ENCODE measurements around the gene SUGCT.

DNA sequence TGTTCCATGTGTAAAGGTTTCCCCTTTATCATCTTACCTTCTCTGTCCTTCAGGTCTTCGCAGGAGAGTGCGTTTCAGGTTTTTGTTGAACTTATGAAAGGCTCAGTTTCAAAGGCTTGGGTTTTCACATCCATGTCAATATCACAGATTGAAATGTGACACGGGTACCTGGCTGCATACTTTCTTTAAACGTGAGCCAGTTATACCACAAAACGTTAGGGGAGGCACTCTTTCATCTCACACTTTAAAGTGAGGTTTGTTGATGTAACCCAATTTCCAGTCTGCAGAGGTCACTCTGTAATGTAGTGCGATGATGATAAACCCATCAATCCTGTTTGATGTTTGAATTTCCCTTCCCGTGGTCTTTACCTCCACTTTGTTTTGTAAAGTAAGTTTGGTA lies 506.9 kb downstream of the SUGCT start:
- TF ChIP-seq TCF7 (CRISPR knock-in tag; IDR thresholded peaks at IDR 0.05; ENCODE audit: low read depth) (no peak), IRF2 (CRISPR knock-in tag; IDR thresholded peaks at IDR 0.05; ENCODE audit: borderline replicate concordance, low read depth) (no peak), ZBTB21 (CRISPR knock-in tag; IDR thresholded peaks at IDR 0.05; ENCODE audit: borderline replicate concordance) (no peak), ZNF121 (CRISPR knock-in tag; IDR thresholded peaks at IDR 0.05) (no peak), NR2C2 (CRISPR knock-in tag; IDR thresholded peaks at IDR 0.05) (no peak), GRHL2 (CRISPR knock-in tag; IDR thresholded peaks at IDR 0.05; ENCODE audit: insufficient replicate concordance, severe bottlenecking) (no peak), NR3C1 (CRISPR knock-in tag; conservative IDR thresholded peaks at IDR 0.05; ENCODE audit: low read depth) (no peak)
- TF ChIP-seq, protein P1, sequence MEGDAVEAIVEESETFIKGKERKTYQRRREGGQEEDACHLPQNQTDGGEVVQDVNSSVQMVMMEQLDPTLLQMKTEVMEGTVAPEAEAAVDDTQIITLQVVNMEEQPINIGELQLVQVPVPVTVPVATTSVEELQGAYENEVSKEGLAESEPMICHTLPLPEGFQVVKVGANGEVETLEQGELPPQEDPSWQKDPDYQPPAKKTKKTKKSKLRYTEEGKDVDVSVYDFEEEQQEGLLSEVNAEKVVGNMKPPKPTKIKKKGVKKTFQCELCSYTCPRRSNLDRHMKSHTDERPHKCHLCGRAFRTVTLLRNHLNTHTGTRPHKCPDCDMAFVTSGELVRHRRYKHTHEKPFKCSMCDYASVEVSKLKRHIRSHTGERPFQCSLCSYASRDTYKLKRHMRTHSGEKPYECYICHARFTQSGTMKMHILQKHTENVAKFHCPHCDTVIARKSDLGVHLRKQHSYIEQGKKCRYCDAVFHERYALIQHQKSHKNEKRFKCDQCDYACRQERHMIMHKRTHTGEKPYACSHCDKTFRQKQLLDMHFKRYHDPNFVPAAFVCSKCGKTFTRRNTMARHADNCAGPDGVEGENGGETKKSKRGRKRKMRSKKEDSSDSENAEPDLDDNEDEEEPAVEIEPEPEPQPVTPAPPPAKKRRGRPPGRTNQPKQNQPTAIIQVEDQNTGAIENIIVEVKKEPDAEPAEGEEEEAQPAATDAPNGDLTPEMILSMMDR (IDR thresholded peaks at IDR 0.05): no peak
